ENCODE measurements around the gene ST8SIA5.
A peak's percentile ranks its signal among the peaks of the same experiment; 100 is the strongest.

Gene ST8SIA5

GRCh38 chr18:46718501-46719341, 38.1 kb downstream of the ST8SIA5 start:
- in situ Hi-C loops (cut with MboI; ENCODE audit: low pct_unique_long_range_greater_than_20kb, low sequenced_read_pairs) = no loop called here
- no peak for DNase-seq

GRCh38 chr18:46716827-46717226, 40.0 kb downstream of the ST8SIA5 start:
- no peak for DNase-seq
- in situ Hi-C loops (cut with MboI; ENCODE audit: low pct_unique_long_range_greater_than_20kb, low sequenced_read_pairs) = no loop called here

GRCh38 chr18:46716336-46716735, 40.5 kb downstream of the ST8SIA5 start:
- in situ Hi-C loops (cut with MboI; ENCODE audit: low pct_unique_long_range_greater_than_20kb, low sequenced_read_pairs) = no loop called here
- DNase-seq = no peak

DNA sequence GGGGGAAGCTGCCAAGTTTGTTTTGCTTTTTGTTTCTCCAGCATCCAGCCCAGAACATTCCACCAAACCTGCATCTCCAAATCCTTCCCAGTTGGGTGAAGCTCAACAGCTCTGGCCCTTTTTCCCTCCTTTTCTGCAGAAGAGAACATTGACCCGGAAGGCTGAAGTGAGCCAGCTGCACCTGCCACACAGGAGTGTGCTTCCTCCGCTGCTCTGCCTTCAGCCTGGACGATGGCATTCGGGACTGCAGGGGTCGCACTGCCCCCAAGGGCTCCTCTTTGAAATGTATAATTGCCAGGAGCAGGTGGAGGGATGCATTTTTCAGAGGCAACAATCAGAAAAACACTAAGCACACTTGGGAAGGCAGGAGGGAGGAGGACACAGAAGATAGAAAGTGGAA, 41.8 kb downstream of the ST8SIA5 start:
- DNase-seq = no peak
- in situ Hi-C loops (cut with MboI; ENCODE audit: low pct_unique_long_range_greater_than_20kb, low sequenced_read_pairs) = no loop called here

- DNase-seq = no peak
- in situ Hi-C loops (cut with MboI; ENCODE audit: low pct_unique_long_range_greater_than_20kb, low sequenced_read_pairs) = no loop called here
Observed at GRCh38 chr18:46712406-46712805, 44.4 kb downstream of the ST8SIA5 start.

GRCh38 chr18:46711444-46711863, 45.4 kb downstream of the ST8SIA5 start:
- in situ Hi-C loops (cut with MboI; ENCODE audit: low pct_unique_long_range_greater_than_20kb, low sequenced_read_pairs) = no loop called here
- DNase-seq = peak; percentile 14

DNA sequence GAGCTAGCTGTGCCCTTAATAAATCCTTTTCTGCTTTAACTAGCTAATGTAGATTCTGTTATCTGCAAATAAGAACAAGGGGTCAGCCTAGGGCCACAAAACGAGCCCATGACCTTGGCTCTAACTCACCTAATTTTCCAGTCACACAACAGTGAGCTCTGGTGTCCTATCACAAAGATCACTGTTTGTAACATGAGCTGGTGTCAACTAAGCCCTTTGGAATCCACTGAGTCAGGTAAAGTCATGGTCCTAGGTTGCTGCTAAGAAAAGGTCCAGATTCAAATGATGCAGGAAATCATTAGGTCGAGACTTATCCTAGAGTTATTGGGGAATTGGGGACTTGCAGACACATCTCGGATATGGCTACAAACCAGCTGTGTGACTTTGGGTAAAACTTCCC, 49.9 kb downstream of the ST8SIA5 start:
- no peak for DNase-seq
- in situ Hi-C loops (cut with MboI; ENCODE audit: low pct_unique_long_range_greater_than_20kb, low sequenced_read_pairs) = no loop called here

GRCh38 chr18:46705521-46705920, 51.3 kb downstream of the ST8SIA5 start:
- no peak for DNase-seq
- in situ Hi-C loops (cut with MboI; ENCODE audit: low pct_unique_long_range_greater_than_20kb, low sequenced_read_pairs) = no loop called here

DNA sequence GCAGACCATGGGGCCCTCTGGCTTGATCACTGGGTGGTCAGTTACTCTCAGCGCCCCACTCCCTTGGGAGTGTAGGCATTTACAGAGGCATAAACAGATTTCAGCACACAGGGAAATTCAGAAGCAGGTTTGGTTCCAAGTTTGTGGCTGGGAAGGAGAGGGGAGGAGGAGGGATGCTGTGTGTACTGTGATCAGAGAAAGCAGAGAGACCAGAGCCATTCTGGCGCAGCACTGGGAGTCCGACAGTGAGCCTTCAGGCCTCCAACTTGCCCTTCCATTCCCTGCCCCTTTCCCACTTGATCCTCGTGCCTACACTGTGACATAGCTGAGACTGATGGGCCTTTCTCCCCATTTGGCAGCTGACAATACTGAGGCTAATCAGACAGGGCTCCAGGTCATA, 52.0 kb downstream of the ST8SIA5 start:
- in situ Hi-C loops (cut with MboI; ENCODE audit: low pct_unique_long_range_greater_than_20kb, low sequenced_read_pairs) = no loop called here

DNA sequence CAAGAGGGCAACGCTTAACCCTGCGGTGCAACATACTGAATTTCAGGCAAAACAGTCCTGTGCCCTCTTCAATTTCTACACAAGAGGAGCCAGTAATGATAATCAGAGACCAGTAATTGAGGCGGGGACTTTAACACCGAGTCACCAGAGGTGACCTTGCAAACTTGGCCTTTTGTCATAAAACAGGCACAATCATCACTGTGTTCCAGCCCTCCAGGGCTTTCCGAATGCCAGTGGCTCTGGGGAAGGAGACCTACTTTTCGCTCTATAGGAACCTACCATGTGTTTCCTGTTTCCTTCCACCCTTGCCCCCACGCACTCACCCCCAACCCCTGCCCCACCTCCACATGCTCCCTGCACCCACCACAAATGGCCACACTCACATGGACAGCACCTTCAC, 52.7 kb downstream of the ST8SIA5 start:
- in situ Hi-C loops (cut with MboI; ENCODE audit: low pct_unique_long_range_greater_than_20kb, low sequenced_read_pairs) = no loop called here

More for the DNA sequence above, 52.0 kb downstream of the ST8SIA5 start:
- DNase-seq = no peak

GRCh38 chr18:46702471-46702870, 54.4 kb downstream of the ST8SIA5 start:
- no peak for DNase-seq
- in situ Hi-C loops (cut with MboI; ENCODE audit: low pct_unique_long_range_greater_than_20kb, low sequenced_read_pairs) = no loop called here

More for the DNA sequence above, 52.7 kb downstream of the ST8SIA5 start:
- no peak for DNase-seq

DNA sequence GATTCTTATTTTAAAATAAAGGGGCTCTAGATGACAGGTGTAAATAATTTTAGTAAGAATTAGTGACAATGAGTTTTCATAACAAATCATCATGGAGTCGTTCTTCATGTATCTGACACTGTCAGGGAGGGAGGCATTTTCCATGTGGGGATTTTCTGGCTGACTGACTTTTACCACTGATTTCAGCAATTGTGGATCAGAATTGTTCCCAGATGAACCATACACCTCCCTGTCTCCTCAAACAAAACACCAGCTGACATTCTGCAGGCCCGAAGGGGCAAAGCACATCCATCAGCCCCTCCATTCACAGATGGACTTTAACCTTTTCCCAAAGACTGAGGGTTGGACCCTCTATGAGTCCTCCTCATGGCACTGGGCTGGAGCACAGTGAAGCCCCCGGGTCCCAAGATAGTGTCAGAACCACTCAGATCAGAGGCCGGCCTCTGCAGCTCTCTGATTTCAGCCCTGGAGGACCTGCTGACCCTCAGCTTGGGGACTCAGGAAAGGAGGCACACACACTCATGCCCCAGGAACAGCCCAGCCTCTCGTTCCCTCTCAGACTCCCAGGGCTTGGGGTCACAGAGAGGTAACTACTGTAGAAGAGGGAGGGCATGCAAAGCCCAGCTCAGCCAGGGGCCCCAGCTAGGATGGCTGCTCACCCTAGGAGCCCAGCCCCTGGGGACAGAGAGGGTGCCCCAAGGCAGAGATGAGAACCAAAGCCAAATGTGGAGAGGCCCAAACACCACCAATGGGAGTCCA, 56.6 kb downstream of the ST8SIA5 start:
- in situ Hi-C loops (cut with MboI; ENCODE audit: low pct_unique_long_range_greater_than_20kb, low sequenced_read_pairs) = no loop called here
- no peak for DNase-seq

GRCh38 chr18:46696702-46697101, 60.2 kb downstream of the ST8SIA5 start:
- no peak for DNase-seq
- in situ Hi-C loops (cut with MboI; ENCODE audit: low pct_unique_long_range_greater_than_20kb, low sequenced_read_pairs) = no loop called here

GRCh38 chr18:46696268-46696667, 60.6 kb downstream of the ST8SIA5 start:
- in situ Hi-C loops (cut with MboI; ENCODE audit: low pct_unique_long_range_greater_than_20kb, low sequenced_read_pairs) = no loop called here

GRCh38 chr18:46693996-46694395, 62.9 kb downstream of the ST8SIA5 start:
- in situ Hi-C loops (cut with MboI; ENCODE audit: low pct_unique_long_range_greater_than_20kb, low sequenced_read_pairs) = no loop called here
- no peak for DNase-seq

More at GRCh38 chr18:46696268-46696667, 60.6 kb downstream of the ST8SIA5 start:
- no peak for DNase-seq

GRCh38 chr18:46688853-46689525, 67.9 kb downstream of the ST8SIA5 start:
- in situ Hi-C loops (cut with MboI; ENCODE audit: low pct_unique_long_range_greater_than_20kb, low sequenced_read_pairs) = no loop called here
- no peak for DNase-seq

DNA sequence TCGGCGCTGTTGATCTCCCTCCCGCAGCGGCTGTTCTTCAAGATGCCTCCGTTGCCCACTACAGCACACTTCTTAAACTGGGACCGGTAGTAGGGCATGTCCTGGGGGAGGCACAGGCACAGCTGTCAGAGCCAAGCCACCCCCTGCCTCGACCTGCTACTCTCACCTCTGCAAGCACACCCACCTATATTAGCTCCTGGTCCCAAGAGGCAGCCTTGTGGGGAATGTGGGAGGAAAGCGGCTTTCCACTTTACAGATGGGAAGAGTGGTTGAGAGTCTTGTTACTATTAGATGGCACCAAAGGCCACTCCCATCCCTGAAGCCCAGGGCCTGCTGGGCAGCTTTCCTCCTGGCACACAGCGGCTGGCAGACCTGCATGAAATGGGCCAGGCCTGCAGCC, 70.7 kb downstream of the ST8SIA5 start:
- in situ Hi-C loops (cut with MboI; ENCODE audit: low pct_unique_long_range_greater_than_20kb, low sequenced_read_pairs) = no loop called here
- DNase-seq = no peak

DNA sequence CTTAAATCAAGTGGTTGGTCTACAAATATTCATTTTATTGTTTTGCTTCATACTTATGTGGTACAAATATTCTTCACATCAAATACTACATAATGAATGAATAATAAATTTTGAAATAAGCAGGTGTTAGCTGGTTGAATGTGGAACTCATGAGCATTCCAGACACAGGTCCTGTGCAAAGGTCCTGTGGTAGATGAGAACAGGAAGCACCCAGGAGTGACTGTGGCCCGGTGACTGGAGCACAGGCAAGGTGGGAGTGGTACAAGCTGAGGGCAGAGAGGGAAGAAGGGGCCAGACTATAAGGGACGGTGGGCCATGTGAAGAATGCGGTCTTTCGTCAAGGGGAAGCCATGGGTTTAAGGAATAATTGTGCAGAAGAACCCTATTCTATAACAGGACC, 73.6 kb downstream of the ST8SIA5 start:
- in situ Hi-C loops (cut with MboI; ENCODE audit: low pct_unique_long_range_greater_than_20kb, low sequenced_read_pairs) = no loop called here
- no peak for DNase-seq

DNA sequence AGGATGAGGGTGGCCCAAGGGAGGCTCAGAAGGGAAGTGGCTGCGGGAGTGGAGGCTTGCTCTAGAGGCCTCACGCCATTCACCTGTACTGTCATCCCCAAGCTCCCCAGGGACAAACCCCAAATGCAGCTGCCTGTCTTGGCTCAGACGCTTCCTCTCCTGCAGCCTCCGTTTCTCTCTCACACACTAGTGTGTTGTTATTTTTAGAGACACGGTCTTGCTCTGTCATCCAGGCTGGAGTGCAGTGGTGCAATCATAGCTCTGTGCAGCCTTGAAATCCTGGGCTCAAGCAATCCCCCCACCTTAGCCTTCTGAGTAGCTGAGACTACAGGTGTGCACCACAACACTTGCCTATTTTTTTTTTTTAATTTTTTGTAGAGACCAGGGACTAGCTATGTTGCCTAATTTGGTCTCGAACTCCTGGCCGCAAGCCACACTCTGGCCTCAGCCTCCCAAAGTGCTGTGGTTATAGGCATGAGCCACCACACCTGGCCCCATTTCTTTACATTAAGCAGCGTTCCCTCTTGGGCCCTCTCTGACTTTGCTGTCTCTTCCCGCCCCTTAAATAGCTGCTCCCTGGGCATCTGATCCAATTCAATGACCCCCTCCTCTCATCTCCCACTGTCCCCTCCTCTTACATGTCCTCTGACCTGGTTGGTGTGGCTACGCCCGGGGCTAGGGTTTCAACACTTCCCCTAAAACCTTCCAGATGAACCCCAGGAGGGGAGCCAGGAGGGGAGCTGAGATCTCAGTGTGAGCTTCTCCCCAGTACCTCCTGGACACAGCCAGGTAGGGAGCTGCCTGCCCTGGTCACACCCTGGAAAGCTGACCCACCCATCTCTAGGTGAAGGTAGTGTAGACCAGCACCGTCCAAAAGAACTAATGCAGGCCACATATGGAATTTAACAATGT, 75.8 kb downstream of the ST8SIA5 start:
- in situ Hi-C loops (cut with MboI; ENCODE audit: low pct_unique_long_range_greater_than_20kb, low sequenced_read_pairs) = no loop called here
- no peak for DNase-seq

Measured in KBM-7 (cell line).